ENCODE measurements around the gene WDR93.

Gene WDR93

DNA sequence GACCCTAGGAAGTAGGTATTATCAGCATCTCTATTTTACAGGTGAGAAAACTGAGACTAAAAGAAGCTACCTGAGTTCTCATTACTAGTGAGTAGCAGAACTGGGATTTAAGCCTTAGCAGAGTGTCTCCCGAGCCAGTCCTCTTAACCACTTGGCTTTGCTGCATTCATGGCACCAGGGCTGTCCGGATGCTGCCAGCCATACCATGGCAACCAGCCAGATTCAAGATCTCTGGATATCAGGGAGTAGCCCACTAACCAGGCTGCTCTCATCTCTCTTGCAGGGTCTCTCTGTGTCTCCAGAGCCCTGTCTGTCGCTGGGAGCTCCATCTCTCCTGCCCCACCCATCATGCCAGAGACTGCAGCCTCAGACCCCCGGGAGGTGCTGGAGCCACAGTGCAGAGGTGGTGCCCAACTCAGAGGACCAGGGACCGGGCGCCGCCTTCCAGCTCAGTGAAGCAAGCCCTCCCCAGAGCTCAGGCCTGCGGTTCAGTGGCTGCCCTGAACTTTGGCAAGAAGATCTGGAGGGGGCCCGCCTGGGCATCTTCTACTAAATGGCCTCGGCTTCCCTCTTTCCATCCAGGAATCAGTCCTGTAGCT lies 87.3 kb downstream of the WDR93 start:
- TF ChIP-seq ZNF701 (tag by site-specific recombination; IDR thresholded peaks at IDR 0.05) (no peak), ZNF692 (tag by site-specific recombination; IDR thresholded peaks at IDR 0.05) (no peak), ZNF645 (tag by site-specific recombination; IDR thresholded peaks at IDR 0.05) (no peak), KLF16 (tag by site-specific recombination; IDR thresholded peaks at IDR 0.05) (no peak), ZNF24 (tag by site-specific recombination; IDR thresholded peaks at IDR 0.05) (no peak), ZNF2 (tag by site-specific recombination; IDR thresholded peaks at IDR 0.05) (no peak), BCL11A (tag by site-specific recombination; IDR thresholded peaks at IDR 0.05; ENCODE audit: low read depth) (no peak), ZNF335 (tag by site-specific recombination; conservative IDR thresholded peaks at IDR 0.05) (no peak), ZNF354C (tag by site-specific recombination; IDR thresholded peaks at IDR 0.05; ENCODE audit: borderline replicate concordance, low read depth) (no peak), ZNF610 (tag by site-specific recombination; IDR thresholded peaks at IDR 0.05; ENCODE audit: borderline replicate concordance) (no peak), ZFP41 (tag by site-specific recombination; IDR thresholded peaks at IDR 0.05; ENCODE audit: borderline replicate concordance) (no peak), SP3 (tag by site-specific recombination; IDR thresholded peaks at IDR 0.05) (no peak)
- TF ChIP-seq, protein P1, sequence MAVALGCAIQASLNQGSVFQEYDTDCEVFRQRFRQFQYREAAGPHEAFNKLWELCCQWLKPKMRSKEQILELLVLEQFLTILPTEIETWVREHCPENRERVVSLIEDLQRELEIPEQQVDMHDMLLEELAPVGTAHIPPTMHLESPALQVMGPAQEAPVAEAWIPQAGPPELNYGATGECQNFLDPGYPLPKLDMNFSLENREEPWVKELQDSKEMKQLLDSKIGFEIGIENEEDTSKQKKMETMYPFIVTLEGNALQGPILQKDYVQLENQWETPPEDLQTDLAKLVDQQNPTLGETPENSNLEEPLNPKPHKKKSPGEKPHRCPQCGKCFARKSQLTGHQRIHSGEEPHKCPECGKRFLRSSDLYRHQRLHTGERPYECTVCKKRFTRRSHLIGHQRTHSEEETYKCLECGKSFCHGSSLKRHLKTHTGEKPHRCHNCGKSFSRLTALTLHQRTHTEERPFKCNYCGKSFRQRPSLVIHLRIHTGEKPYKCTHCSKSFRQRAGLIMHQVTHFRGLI (tag by site-specific recombination; IDR thresholded peaks at IDR 0.05), result no peak
- TF ChIP-seq, protein P2, sequence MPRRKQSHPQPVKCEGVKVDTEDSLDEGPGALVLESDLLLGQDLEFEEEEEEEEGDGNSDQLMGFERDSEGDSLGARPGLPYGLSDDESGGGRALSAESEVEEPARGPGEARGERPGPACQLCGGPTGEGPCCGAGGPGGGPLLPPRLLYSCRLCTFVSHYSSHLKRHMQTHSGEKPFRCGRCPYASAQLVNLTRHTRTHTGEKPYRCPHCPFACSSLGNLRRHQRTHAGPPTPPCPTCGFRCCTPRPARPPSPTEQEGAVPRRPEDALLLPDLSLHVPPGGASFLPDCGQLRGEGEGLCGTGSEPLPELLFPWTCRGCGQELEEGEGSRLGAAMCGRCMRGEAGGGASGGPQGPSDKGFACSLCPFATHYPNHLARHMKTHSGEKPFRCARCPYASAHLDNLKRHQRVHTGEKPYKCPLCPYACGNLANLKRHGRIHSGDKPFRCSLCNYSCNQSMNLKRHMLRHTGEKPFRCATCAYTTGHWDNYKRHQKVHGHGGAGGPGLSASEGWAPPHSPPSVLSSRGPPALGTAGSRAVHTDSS (tag by site-specific recombination; IDR thresholded peaks at IDR 0.05), result no peak
- TF ChIP-seq, protein P3, sequence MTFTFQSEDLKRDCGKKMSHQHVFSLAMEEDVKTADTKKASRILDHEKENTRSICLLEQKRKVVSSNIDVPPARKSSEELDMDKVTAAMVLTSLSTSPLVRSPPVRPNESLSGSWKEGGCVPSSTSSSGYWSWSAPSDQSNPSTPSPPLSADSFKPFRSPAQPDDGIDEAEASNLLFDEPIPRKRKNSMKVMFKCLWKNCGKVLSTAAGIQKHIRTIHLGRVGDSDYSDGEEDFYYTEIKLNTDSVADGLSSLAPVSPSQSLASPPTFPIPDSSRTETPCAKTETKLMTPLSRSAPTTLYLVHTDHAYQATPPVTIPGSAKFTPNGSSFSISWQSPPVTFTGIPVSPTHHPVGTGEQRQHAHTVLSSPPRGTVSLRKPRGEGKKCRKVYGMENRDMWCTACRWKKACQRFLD (tag by site-specific recombination; IDR thresholded peaks at IDR 0.05), result no peak
- TF ChIP-seq, protein P4, sequence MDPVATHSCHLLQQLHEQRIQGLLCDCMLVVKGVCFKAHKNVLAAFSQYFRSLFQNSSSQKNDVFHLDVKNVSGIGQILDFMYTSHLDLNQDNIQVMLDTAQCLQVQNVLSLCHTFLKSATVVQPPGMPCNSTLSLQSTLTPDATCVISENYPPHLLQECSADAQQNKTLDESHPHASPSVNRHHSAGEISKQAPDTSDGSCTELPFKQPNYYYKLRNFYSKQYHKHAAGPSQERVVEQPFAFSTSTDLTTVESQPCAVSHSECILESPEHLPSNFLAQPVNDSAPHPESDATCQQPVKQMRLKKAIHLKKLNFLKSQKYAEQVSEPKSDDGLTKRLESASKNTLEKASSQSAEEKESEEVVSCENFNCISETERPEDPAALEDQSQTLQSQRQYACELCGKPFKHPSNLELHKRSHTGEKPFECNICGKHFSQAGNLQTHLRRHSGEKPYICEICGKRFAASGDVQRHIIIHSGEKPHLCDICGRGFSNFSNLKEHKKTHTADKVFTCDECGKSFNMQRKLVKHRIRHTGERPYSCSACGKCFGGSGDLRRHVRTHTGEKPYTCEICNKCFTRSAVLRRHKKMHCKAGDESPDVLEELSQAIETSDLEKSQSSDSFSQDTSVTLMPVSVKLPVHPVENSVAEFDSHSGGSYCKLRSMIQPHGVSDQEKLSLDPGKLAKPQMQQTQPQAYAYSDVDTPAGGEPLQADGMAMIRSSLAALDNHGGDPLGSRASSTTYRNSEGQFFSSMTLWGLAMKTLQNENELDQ (tag by site-specific recombination; IDR thresholded peaks at IDR 0.05; ENCODE audit: low read depth), result no peak
- ChIA-PET POLR2A (no interaction called here), CTCF (interaction anchor here (0.6 to 7.9 kb wide), 9 partner anchors 15 to 1469 kb away, joined by 3 to 89 read pairs (median 3); no protein-coding TSS in a partner anchor)
- H3K36me3 ChIP-seq (ENCODE audit: control insufficient read depth in 2 of 2, insufficient read depth in 1 of 2, low read length in 2 of 2), result no peaks in the 10 kb centered on the region
- H3K27ac ChIP-seq (ENCODE audit: extremely low read depth, low read depth, low read length), result no peak overlapping the region
- H3K9me3 ChIP-seq (ENCODE audit: control insufficient read depth, insufficient read depth, low read depth, low read length), result no peaks in the 10 kb centered on the region
- no peak overlapping the region for H3K4me3 ChIP-seq (ENCODE audit: low read depth, low read length)
- no peaks in the 10 kb centered on the region; the same call in 1 of the 2 replicates for H3K4me1 ChIP-seq (ENCODE audit: control insufficient read depth, insufficient read depth, low read length)
